Ovary (tissue), 3 donors: Measurements from ENCODE around the gene ARMCX5.

Source experiments
- POLR2A ChIP-seq: fragments of 450-650 bp; IDR thresholded peaks from one replicate; pipeline ENCODE4 v1.6.1; 2017; ENCODE audit warnings: antibody characterized with exemption, mild to moderate bottlenecking, moderate library complexity
- TF ChIP-seq, protein P1 (sequence below), 3 donors: fragments of 450-650 bp in 2 of 3; fragments of 200-600 bp in 1 of 3; IDR thresholded peaks; one replicate each; pipeline versions ENCODE4 v1.5.1 to v1.8.0; 2016 to 2022; ENCODE audit warnings: antibody characterized with exemption in 3 of 3, mild to moderate bottlenecking in 1 of 3
- donor health status: DM: no; HTN: no; CAD: no.

DNA sequence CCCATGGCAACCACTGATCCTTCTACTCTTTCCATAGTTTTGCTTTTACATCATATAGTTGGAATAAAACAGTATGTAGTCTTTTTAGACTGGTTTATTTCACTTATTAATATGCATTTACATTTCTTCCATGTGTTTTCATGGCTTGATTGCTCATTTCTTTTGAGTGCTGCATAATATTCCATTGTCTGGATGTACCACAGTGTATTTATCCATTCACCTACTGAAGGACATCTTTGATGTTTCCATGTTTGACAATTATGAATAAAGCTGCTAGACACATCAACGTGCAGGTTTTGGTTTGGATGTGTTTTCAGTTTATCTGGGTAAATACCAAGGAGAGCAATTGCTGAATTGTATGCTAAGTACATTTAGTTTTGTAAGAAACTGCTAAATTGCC is 38.2 kb downstream of the ARMCX5 start:
- TF ChIP-seq, protein P1, sequence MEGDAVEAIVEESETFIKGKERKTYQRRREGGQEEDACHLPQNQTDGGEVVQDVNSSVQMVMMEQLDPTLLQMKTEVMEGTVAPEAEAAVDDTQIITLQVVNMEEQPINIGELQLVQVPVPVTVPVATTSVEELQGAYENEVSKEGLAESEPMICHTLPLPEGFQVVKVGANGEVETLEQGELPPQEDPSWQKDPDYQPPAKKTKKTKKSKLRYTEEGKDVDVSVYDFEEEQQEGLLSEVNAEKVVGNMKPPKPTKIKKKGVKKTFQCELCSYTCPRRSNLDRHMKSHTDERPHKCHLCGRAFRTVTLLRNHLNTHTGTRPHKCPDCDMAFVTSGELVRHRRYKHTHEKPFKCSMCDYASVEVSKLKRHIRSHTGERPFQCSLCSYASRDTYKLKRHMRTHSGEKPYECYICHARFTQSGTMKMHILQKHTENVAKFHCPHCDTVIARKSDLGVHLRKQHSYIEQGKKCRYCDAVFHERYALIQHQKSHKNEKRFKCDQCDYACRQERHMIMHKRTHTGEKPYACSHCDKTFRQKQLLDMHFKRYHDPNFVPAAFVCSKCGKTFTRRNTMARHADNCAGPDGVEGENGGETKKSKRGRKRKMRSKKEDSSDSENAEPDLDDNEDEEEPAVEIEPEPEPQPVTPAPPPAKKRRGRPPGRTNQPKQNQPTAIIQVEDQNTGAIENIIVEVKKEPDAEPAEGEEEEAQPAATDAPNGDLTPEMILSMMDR (IDR thresholded peaks at IDR 0.05), result no peak
- no peak for TF ChIP-seq POLR2A
